GM12801 (cell line): ENCODE results near the gene NFKBIZ.

Experiments used
- TF ChIP-seq, protein P1 (sequence below): IDR thresholded peaks from one replicate; pipeline ENCODE4 v1.5.1; 2011; ENCODE audit warnings: control low read depth; ENCODE audit not compliant: insufficient read length; ENCODE audit errors: extremely low read depth

NFKBIZ gene

DNA sequence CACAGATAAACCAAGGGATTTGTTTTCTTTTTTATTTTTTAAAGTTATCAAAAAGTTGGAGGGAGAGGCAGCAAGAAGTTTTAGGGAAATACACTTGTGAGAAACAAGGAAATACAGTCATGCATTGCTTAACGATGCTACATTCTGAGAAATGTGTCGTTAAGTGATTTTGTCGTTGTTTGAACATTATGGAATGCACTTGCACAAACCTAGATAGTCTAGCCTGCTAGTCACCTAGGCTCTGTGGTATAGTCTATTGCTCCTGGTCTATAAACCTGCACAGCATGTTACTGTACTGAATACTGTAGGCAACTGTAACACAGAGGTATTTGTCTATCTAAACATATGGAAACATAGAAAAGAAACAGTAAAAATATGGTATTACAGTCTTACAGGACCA, 2.0 kb upstream of the NFKBIZ start:
- TF ChIP-seq, protein P1, sequence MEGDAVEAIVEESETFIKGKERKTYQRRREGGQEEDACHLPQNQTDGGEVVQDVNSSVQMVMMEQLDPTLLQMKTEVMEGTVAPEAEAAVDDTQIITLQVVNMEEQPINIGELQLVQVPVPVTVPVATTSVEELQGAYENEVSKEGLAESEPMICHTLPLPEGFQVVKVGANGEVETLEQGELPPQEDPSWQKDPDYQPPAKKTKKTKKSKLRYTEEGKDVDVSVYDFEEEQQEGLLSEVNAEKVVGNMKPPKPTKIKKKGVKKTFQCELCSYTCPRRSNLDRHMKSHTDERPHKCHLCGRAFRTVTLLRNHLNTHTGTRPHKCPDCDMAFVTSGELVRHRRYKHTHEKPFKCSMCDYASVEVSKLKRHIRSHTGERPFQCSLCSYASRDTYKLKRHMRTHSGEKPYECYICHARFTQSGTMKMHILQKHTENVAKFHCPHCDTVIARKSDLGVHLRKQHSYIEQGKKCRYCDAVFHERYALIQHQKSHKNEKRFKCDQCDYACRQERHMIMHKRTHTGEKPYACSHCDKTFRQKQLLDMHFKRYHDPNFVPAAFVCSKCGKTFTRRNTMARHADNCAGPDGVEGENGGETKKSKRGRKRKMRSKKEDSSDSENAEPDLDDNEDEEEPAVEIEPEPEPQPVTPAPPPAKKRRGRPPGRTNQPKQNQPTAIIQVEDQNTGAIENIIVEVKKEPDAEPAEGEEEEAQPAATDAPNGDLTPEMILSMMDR = no peak

- TF ChIP-seq, protein P1 = no peak
Measured at GRCh38 chr3:101848326-101848725, 988 bp upstream of the NFKBIZ start.

- TF ChIP-seq, protein P1 = no peak
Measured at GRCh38 chr3:101849714-101850245, 466 bp downstream of the NFKBIZ start.

- TF ChIP-seq, protein P1 = no peak
Measured at GRCh38 chr3:101850246-101851051, 1.1 kb downstream of the NFKBIZ start.

DNA sequence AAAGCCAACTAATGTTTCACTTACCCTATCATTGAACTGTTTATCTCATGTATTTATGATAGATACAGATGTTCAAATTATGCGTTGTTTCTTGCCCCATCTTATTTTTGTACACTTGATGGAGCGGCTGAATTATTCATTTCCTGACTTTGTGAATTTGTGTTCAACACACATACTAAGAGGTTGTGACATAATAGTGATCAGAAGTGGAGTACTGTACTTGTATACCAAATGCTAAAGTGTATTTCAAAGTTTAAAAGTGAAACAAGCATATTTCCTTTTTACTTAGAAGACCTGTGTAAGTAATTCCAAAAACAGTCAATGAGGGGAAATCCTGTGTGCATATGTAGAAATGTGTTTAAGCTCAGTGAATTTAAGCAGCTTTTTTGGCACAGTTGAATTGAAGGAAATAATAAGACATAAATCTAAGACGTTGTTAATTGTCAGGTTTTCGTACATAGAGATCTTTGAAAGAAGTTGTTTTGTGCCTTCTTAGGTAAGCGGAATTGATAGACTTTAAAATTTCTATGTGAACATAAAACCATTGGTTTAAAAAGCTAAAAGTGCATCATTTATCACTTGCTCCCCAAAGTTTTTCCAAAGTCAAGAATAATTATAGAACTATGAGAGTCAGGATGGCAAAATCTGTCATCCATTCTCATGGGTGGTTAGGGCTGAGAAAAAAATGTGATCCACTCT, 1.9 kb downstream of the NFKBIZ start:
- TF ChIP-seq, protein P1 = no peak

- TF ChIP-seq, protein P1 = no peak
Measured at GRCh38 chr3:101851850-101852714, 2.8 kb downstream of the NFKBIZ start.
